ENCODE measurements around the gene TMEM207. TPM values are rescaled to one million over a fixed set of nuclear protein-coding genes. Genes with fewer than 3 reads are reported as not detected.
A peak's percentile ranks its signal among the peaks of the same experiment; 100 is the strongest.

TMEM207 gene
- total and polyA plus RNA-seq, 2 of the 8 experiments (the other 6 are each of a cell fraction or from before 2014, with no cell fraction given) = not detected

DNA sequence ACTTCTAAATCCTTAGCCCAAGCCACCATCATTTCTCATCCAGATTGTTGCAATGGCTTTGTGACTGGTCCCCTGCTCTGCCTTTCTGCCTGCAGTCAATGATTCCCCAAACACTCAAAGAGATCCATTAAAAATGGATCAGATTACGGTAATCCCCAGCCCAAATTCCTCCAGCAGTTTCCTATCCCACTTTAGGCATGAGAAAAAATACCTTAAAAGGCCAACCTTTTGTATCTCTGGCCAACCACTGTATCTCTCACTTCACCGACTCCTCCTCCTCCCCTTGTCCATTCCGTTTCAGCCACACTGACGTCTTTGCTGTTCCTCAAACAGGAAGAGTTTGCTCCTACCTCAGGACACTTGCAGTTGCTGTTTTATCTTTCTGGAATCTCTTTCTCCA is 43.3 kb upstream of the TMEM207 start (continued):
- TF ChIP-seq NRF1 (IDR thresholded peaks at IDR 0.05; ENCODE audit: low read depth, low read length) (no peak), EZH2 (IDR thresholded peaks at IDR 0.05; ENCODE audit: low read depth, low read length, severe bottlenecking) (no peak), TBP (IDR thresholded peaks at IDR 0.05; ENCODE audit: low read depth, low read length) (peak; percentile 54; the same call in 1 of the 2 replicates), CHD2 (IDR thresholded peaks at IDR 0.05; ENCODE audit: low read length) (no peak), KDM1A (IDR thresholded peaks at IDR 0.05; ENCODE audit: borderline replicate concordance, low read length) (peak; percentile 72; the same call in 1 of the 2 replicates), EGR1 (IDR thresholded peaks at IDR 0.05; ENCODE audit: borderline replicate concordance, low read depth, low read length) (no peak), POLR2AphosphoS5 (IDR thresholded peaks at IDR 0.05; ENCODE audit: low read depth, low read length) (no peak), SRF (IDR thresholded peaks at IDR 0.05; ENCODE audit: low read depth, low read length) (peak; percentile 85), SIX5 (IDR thresholded peaks at IDR 0.05; ENCODE audit: low read depth, low read length) (no peak), YY1 (IDR thresholded peaks at IDR 0.05; ENCODE audit: low read depth, low read length) (no peak), SAP30 (IDR thresholded peaks at IDR 0.05; ENCODE audit: insufficient read depth, insufficient replicate concordance, low read length) (no peak)
- TF ChIP-seq, protein P1, sequence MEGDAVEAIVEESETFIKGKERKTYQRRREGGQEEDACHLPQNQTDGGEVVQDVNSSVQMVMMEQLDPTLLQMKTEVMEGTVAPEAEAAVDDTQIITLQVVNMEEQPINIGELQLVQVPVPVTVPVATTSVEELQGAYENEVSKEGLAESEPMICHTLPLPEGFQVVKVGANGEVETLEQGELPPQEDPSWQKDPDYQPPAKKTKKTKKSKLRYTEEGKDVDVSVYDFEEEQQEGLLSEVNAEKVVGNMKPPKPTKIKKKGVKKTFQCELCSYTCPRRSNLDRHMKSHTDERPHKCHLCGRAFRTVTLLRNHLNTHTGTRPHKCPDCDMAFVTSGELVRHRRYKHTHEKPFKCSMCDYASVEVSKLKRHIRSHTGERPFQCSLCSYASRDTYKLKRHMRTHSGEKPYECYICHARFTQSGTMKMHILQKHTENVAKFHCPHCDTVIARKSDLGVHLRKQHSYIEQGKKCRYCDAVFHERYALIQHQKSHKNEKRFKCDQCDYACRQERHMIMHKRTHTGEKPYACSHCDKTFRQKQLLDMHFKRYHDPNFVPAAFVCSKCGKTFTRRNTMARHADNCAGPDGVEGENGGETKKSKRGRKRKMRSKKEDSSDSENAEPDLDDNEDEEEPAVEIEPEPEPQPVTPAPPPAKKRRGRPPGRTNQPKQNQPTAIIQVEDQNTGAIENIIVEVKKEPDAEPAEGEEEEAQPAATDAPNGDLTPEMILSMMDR (IDR thresholded peaks at IDR 0.05; ENCODE audit: control extremely low read depth in 1 of 3, insufficient read depth in 1 of 3, low read depth in 1 of 3, low read length in 3 of 3) = no peak

All from H1 (cell line).